MV-4-11 (cell line): ENCODE measurements around the gene DLG4.

Experiments used
- DNase-seq: peaks from one replicate; lab custom pipeline; 2025; lab: John Stamatoyannopoulos, UW

Gene DLG4

GRCh38 chr17:7229504-7229903 lies 9.9 kb upstream of the DLG4 start:
- no peak for DNase-seq

- no peak for DNase-seq
These were observed 9.3 kb upstream of the DLG4 start for GRCh38 chr17:7228920-7229319.

- no peak for DNase-seq
These were observed 7.4 kb upstream of the DLG4 start for GRCh38 chr17:7226721-7227710.

GRCh38 chr17:7225711-7226331 lies 6.2 kb upstream of the DLG4 start:
- no peak for DNase-seq

GRCh38 chr17:7224661-7225111 lies 5.0 kb upstream of the DLG4 start:
- DNase-seq: no peak

- DNase-seq: no peak
These were observed 4.5 kb upstream of the DLG4 start for GRCh38 chr17:7224110-7224509.

- DNase-seq: no peak
These were observed 3.7 kb upstream of the DLG4 start for GRCh38 chr17:7223375-7223774.

- DNase-seq: no peak
These were observed 3.3 kb upstream of the DLG4 start for GRCh38 chr17:7222972-7223292.

GRCh38 chr17:7222093-7222971 lies 2.7 kb upstream of the DLG4 start:
- no peak for DNase-seq

- DNase-seq: no peak
These were observed 1.8 kb upstream of the DLG4 start for GRCh38 chr17:7221278-7222092.

- DNase-seq: peak; percentile 56
These were observed 1.1 kb upstream of the DLG4 start for GRCh38 chr17:7220593-7221277.

GRCh38 chr17:7219229-7219811 lies 316 bp downstream of the DLG4 start:
- DNase-seq: no peak

GRCh38 chr17:7218758-7219157 lies 878 bp downstream of the DLG4 start:
- DNase-seq: no peak

- no peak for DNase-seq
These were observed 1.5 kb downstream of the DLG4 start for GRCh38 chr17:7218166-7218565.

- DNase-seq: no peak
These were observed 2.3 kb downstream of the DLG4 start for GRCh38 chr17:7217113-7217987.

GRCh38 chr17:7216242-7217112 lies 3.2 kb downstream of the DLG4 start:
- DNase-seq: no peak

GRCh38 chr17:7215652-7216180 lies 3.9 kb downstream of the DLG4 start:
- DNase-seq: no peak

GRCh38 chr17:7215136-7215638 lies 4.4 kb downstream of the DLG4 start:
- DNase-seq: no peak
